ENCODE data around the gene EHD2. TPM values are rescaled to one million over a fixed set of nuclear protein-coding genes. Genes with fewer than 3 reads are reported as not detected.

The EHD2 gene
- total and polyA plus RNA-seq, 5 donors from 2014 or later = 0.05 to 0.86 TPM; not detected in 3

DNA sequence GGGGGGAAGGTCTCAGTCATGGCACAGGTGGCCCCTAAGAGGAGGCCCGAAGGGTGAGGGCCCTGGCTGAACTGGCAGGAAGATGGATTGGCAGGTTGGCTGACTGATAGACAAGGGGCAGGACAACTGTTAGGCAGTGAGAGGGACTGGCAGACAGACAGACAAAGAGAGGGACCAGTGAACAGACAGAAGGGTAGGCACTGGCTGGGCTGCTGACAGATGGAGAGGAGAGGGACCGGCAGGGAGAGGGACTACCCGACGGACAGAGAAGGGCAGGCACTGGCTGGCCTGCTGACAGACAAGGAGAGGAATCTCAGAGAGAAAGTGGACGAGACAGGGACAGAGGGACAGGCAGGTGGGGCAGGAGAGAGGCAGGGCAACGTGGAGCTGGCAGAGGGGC is 31.8 kb upstream of the EHD2 start:
- H3K27me3 Mint-ChIP-seq = no peaks in the 10 kb centered on the region
- ATAC-seq (ENCODE audit: low read depth in 2 of 2) = no peak

GRCh38 chr19:47681936-47682335 is 31.3 kb upstream of the EHD2 start:
- H3K27me3 ChIP-seq (ENCODE audit: control insufficient read depth, insufficient read depth, low read length) = no peaks in the 10 kb centered on the region
- Mint-ChIP-seq H3K27me3 (no peaks in the 10 kb centered on the region), H3K4me1 (peaks cover 4 to 9% (median 7%) of the 10 kb centered on the region in 4 donors), H3K36me3 (peaks cover 30% of the 10 kb centered on the region), H3K4me3 (no peak overlapping the region), H3K27ac (no peak overlapping the region), H3K9me3 (no peaks in the 10 kb centered on the region)
- no peak overlapping the region for H3K27ac ChIP-seq (ENCODE audit: insufficient read depth, low read length, poor library complexity, severe bottlenecking)
- no peaks in the 10 kb centered on the region for H3K4me1 ChIP-seq (ENCODE audit: control insufficient read depth, insufficient read depth, low read length, poor library complexity, severe bottlenecking)
- no peaks in the 10 kb centered on the region for H3K9me3 ChIP-seq (ENCODE audit: control insufficient read depth in 2 of 2, low read length in 2 of 2)
- H3K4me3 ChIP-seq (ENCODE audit: low read depth, low read length) = no peak overlapping the region
- no peak for DNase-seq
- ATAC-seq (ENCODE audit: low read depth in 2 of 2) = no peak
- H3K36me3 ChIP-seq (ENCODE audit: control insufficient read depth, insufficient read depth, low read length) = peaks cover 23% of the 10 kb centered on the region

More for the DNA sequence above, 31.8 kb upstream of the EHD2 start:
- Histone ChIP-seq H3K27ac (ENCODE audit: insufficient read depth, low read length, poor library complexity, severe bottlenecking) (no peak overlapping the region), H3K9me3 (ENCODE audit: control insufficient read depth in 2 of 2, low read length in 2 of 2) (no peaks in the 10 kb centered on the region), H3K4me1 (ENCODE audit: control insufficient read depth, insufficient read depth, low read length, poor library complexity, severe bottlenecking) (no peaks in the 10 kb centered on the region), H3K36me3 (ENCODE audit: control insufficient read depth, insufficient read depth, low read length) (peaks cover 27% of the 10 kb centered on the region), H3K27me3 (ENCODE audit: control insufficient read depth, insufficient read depth, low read length) (no peaks in the 10 kb centered on the region), H3K4me3 (ENCODE audit: low read depth, low read length) (no peak overlapping the region)
- DNase-seq = no peak
- no peaks in the 10 kb centered on the region for H3K9me3 Mint-ChIP-seq
- no peak overlapping the region for H3K27ac Mint-ChIP-seq
- H3K4me1 Mint-ChIP-seq = peaks cover 4 to 9% (median 6%) of the 10 kb centered on the region in 4 donors
- H3K36me3 Mint-ChIP-seq = peaks cover 35% of the 10 kb centered on the region
- H3K4me3 Mint-ChIP-seq = no peak overlapping the region

DNA sequence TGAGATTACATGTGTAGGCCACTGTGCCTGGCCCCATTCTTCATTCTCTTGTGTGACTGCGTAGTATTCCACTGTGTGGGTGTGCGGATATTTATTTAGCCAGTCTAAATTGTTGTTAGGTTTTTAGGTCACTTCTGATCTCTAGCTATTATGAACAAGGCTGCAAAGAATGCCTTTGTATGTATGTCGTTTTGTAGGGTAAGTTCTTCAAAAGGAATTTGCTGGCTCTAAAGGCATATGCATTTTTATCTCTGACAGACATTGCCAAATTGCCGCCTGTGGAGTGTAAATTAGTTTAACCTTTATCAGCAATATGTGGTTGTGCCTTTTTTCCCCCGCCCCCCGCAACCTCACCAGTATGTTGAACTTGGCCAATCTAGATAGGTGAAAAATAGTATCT is 30.3 kb upstream of the EHD2 start:
- peaks cover 5 to 9% (median 7%) of the 10 kb centered on the region in 4 donors for H3K4me1 Mint-ChIP-seq
- no peak overlapping the region for H3K27ac Mint-ChIP-seq
- H3K36me3 ChIP-seq (ENCODE audit: control insufficient read depth, insufficient read depth, low read length) = peaks cover 16% of the 10 kb centered on the region
- H3K27me3 ChIP-seq (ENCODE audit: control insufficient read depth, insufficient read depth, low read length) = no peaks in the 10 kb centered on the region
- H3K27ac ChIP-seq (ENCODE audit: insufficient read depth, low read length, poor library complexity, severe bottlenecking) = no peak overlapping the region
- no peaks in the 10 kb centered on the region for H3K9me3 ChIP-seq (ENCODE audit: control insufficient read depth in 2 of 2, low read length in 2 of 2)
- no peak overlapping the region for H3K4me3 ChIP-seq (ENCODE audit: low read depth, low read length)
- H3K9me3 Mint-ChIP-seq = no peaks in the 10 kb centered on the region
- peaks cover 27% of the 10 kb centered on the region for H3K36me3 Mint-ChIP-seq
- no peaks in the 10 kb centered on the region for H3K4me1 ChIP-seq (ENCODE audit: control insufficient read depth, insufficient read depth, low read length, poor library complexity, severe bottlenecking)
- DNase-seq = no peak
- H3K4me3 Mint-ChIP-seq = no peak overlapping the region
- H3K27me3 Mint-ChIP-seq = no peaks in the 10 kb centered on the region
- ATAC-seq (ENCODE audit: low read depth in 2 of 2) = no peak

DNA sequence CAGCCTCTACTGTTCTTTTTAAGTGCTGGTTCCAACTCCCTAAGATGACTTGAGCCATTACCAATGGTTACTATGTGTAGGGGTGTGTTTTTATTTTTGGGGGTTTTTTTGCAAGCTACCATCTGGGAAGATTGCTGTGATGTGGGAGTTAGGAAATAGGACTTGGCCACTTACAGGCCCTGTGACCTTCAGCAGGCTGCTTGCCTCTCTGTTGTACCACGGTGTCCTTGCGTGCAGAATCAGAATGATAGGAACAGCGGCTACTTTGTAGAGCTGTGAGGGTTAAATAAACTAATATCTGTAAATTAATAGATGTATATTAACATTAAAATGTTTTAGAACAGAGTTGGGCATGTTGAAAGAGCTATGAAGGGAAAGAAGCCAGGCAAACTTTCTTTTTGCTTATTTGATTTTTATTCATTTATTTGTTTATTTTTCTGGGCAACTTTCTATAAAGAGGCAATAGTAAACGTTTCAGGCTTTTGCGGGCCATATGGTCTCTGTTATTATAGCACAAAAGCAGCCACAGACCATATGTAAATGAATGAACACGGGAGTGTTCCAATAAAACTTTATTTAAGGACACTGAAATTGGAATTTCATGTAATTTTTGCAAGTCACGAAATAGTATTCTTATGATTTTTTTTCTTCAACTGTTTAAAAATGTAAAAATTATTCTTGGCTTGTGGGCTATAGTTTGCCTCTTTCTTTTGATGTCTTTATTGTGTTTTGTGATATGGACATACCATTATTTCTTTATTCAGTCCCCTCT is 26.4 kb upstream of the EHD2 start:
- H3K4me1 ChIP-seq (ENCODE audit: control insufficient read depth, insufficient read depth, low read length, poor library complexity, severe bottlenecking) = no peaks in the 10 kb centered on the region
- H3K27ac ChIP-seq (ENCODE audit: insufficient read depth, low read length, poor library complexity, severe bottlenecking) = no peak overlapping the region
- peaks cover 8% of the 10 kb centered on the region for H3K36me3 ChIP-seq (ENCODE audit: control insufficient read depth, insufficient read depth, low read length)
- no peaks in the 10 kb centered on the region for H3K27me3 ChIP-seq (ENCODE audit: control insufficient read depth, insufficient read depth, low read length)
- Mint-ChIP-seq H3K27me3 (no peaks in the 10 kb centered on the region), H3K4me3 (no peak overlapping the region), H3K36me3 (peaks cover 31% of the 10 kb centered on the region), H3K9me3 (no peaks in the 10 kb centered on the region), H3K4me1 (peaks cover 5 to 7% (median 6%) of the 10 kb centered on the region in 4 donors), H3K27ac (no peak overlapping the region)
- no peak overlapping the region for H3K4me3 ChIP-seq (ENCODE audit: low read depth, low read length)
- ATAC-seq (ENCODE audit: low read depth in 2 of 2) = no peak
- DNase-seq = no peak
- no peaks in the 10 kb centered on the region for H3K9me3 ChIP-seq (ENCODE audit: control insufficient read depth in 2 of 2, low read length in 2 of 2)

DNA sequence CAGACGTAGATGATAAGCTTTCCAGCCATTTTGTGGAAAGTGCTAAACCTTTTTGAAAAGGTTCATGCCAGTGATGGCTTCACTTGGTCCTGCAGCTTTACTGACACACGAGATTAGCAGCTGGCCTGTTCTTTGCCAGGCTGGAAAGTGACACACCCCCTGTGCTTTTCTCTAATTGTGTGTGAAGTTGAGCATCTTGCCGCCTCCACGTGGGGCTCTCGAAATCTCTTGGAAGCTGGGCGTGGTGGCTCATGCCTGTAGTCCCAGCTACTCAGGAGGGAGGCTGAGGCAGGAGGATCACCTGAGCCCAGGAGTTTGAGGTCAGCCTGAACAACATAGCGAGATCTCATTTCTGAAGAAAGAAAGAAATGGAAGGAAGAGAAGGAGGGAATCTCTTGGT is 25.3 kb upstream of the EHD2 start:
- H3K36me3 Mint-ChIP-seq = peaks cover 30% of the 10 kb centered on the region
- no peak overlapping the region for H3K27ac ChIP-seq (ENCODE audit: insufficient read depth, low read length, poor library complexity, severe bottlenecking)

DNA sequence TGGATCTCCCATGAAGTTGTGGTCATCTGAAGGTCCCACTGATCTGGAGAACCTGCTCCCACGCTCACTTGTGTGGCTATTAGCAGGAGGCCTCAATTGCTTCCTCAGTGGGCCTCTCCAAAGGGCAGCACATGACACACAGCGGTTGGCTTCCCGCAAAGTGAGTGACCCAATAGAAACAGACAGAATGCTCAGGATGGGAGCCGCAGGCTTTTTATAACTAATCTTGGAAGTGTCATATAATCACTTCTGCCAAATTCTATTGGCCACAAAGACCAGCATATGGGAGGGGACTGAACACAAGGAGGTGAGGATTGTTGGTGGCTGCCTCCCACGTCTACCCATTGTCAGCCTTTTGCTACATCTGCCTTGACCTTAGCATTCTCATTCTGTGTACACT is 22.1 kb upstream of the EHD2 start:
- no peaks in the 10 kb centered on the region for H3K27me3 Mint-ChIP-seq

More for the DNA sequence above, 25.3 kb upstream of the EHD2 start:
- peaks cover 9% of the 10 kb centered on the region for H3K36me3 ChIP-seq (ENCODE audit: control insufficient read depth, insufficient read depth, low read length)
- peak overlapping the region in 1 of 3 donors; percentile 35 for H3K27ac Mint-ChIP-seq
- no peaks in the 10 kb centered on the region for H3K9me3 Mint-ChIP-seq
- H3K4me1 Mint-ChIP-seq = peaks cover 5 to 6% (median 6%) of the 10 kb centered on the region in 4 donors
- no peaks in the 10 kb centered on the region for H3K9me3 ChIP-seq (ENCODE audit: control insufficient read depth in 2 of 2, low read length in 2 of 2)
- no peak for DNase-seq
- no peaks in the 10 kb centered on the region for H3K27me3 ChIP-seq (ENCODE audit: control insufficient read depth, insufficient read depth, low read length)
- no peaks in the 10 kb centered on the region for H3K27me3 Mint-ChIP-seq
- no peaks in the 10 kb centered on the region for H3K4me1 ChIP-seq (ENCODE audit: control insufficient read depth, insufficient read depth, low read length, poor library complexity, severe bottlenecking)
- no peak overlapping the region for H3K4me3 Mint-ChIP-seq
- H3K4me3 ChIP-seq (ENCODE audit: low read depth, low read length) = no peak overlapping the region
- no peak for ATAC-seq (ENCODE audit: low read depth in 2 of 2)

DNA sequence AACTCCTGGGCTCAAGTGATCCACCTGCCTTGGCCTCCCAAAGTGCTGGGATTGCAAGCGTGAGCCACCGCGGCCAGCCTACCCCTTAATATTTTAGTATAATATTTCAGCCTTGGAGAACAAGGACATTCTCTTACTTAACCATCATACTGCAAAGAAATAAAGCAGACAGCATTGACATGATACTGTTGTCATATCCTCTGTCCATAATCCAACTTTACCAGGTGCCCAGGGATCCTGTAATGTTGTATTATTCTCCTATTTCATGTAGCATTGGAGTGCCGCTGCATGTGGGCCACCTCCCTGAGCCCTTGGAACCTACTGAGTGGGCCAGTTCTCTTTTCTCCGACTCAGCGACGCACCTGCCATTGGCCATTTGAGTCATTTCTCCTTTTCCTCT is 21.4 kb upstream of the EHD2 start:
- Mint-ChIP-seq H3K4me1 (peaks cover 0 to 2% (median 1%) of the 10 kb centered on the region in 4 donors), H3K9me3 (no peaks in the 10 kb centered on the region), H3K36me3 (peaks cover 24% of the 10 kb centered on the region), H3K27me3 (no peaks in the 10 kb centered on the region), H3K4me3 (no peak overlapping the region), H3K27ac (peak overlapping the region in 1 of 3 donors; percentile 56)
- ATAC-seq (ENCODE audit: low read depth in 2 of 2) = no peak
- no peaks in the 10 kb centered on the region for H3K9me3 ChIP-seq (ENCODE audit: control insufficient read depth in 2 of 2, low read length in 2 of 2)
- H3K36me3 ChIP-seq (ENCODE audit: control insufficient read depth, insufficient read depth, low read length) = peaks cover 18% of the 10 kb centered on the region
- H3K4me3 ChIP-seq (ENCODE audit: low read depth, low read length) = no peak overlapping the region
- no peaks in the 10 kb centered on the region for H3K4me1 ChIP-seq (ENCODE audit: control insufficient read depth, insufficient read depth, low read length, poor library complexity, severe bottlenecking)
- H3K27me3 ChIP-seq (ENCODE audit: control insufficient read depth, insufficient read depth, low read length) = no peaks in the 10 kb centered on the region
- no peak overlapping the region for H3K27ac ChIP-seq (ENCODE audit: insufficient read depth, low read length, poor library complexity, severe bottlenecking)
- no peak for DNase-seq

More for the DNA sequence above, 22.1 kb upstream of the EHD2 start:
- Histone ChIP-seq H3K9me3 (ENCODE audit: control insufficient read depth in 2 of 2, low read length in 2 of 2) (no peaks in the 10 kb centered on the region), H3K4me1 (ENCODE audit: control insufficient read depth, insufficient read depth, low read length, poor library complexity, severe bottlenecking) (no peaks in the 10 kb centered on the region), H3K36me3 (ENCODE audit: control insufficient read depth, insufficient read depth, low read length) (peaks cover 13% of the 10 kb centered on the region), H3K27ac (ENCODE audit: insufficient read depth, low read length, poor library complexity, severe bottlenecking) (no peak overlapping the region), H3K4me3 (ENCODE audit: low read depth, low read length) (no peak overlapping the region), H3K27me3 (ENCODE audit: control insufficient read depth, insufficient read depth, low read length) (no peaks in the 10 kb centered on the region)
- H3K4me1 Mint-ChIP-seq = peaks cover 0 to 6% (median 1%) of the 10 kb centered on the region in 4 donors
- peaks cover 24% of the 10 kb centered on the region for H3K36me3 Mint-ChIP-seq
- DNase-seq = no peak
- no peak for ATAC-seq (ENCODE audit: low read depth in 2 of 2)
- no peak overlapping the region for H3K27ac Mint-ChIP-seq
- no peaks in the 10 kb centered on the region for H3K9me3 Mint-ChIP-seq
- H3K4me3 Mint-ChIP-seq = no peak overlapping the region

DNA sequence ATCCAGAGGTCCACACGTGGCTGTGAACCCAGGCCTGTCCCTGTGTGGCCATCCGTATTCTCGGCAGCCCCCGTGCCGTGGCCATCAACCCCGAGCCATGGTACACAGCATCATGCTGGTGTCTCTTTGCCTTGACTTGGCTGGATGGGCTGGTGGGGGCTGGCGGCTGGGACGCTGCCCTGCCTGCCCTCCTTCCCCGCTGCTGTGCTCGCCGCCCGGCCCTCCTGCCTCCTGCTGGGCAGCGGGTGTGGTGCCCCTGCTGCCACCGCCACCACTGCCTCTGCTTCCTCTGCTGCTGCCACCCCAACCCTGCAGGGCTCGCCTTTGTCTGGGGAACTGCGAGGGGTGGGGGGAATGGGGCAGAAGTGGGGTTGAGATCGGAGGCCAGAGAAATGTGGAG is 19.7 kb upstream of the EHD2 start:
- H3K4me3 Mint-ChIP-seq = no peak overlapping the region

More for the DNA sequence above, 19.7 kb upstream of the EHD2 start:
- Histone ChIP-seq H3K4me3 (ENCODE audit: low read depth, low read length) (no peak overlapping the region), H3K27ac (ENCODE audit: insufficient read depth, low read length, poor library complexity, severe bottlenecking) (no peak overlapping the region), H3K27me3 (ENCODE audit: control insufficient read depth, insufficient read depth, low read length) (no peaks in the 10 kb centered on the region), H3K9me3 (ENCODE audit: control insufficient read depth in 2 of 2, low read length in 2 of 2) (no peaks in the 10 kb centered on the region), H3K36me3 (ENCODE audit: control insufficient read depth, insufficient read depth, low read length) (peaks cover 19% of the 10 kb centered on the region), H3K4me1 (ENCODE audit: control insufficient read depth, insufficient read depth, low read length, poor library complexity, severe bottlenecking) (no peaks in the 10 kb centered on the region)
- Mint-ChIP-seq H3K27me3 (no peaks in the 10 kb centered on the region), H3K27ac (no peak overlapping the region), H3K36me3 (peaks cover 20% of the 10 kb centered on the region), H3K4me1 (peaks cover 0 to 2% (median 0%) of the 10 kb centered on the region in 4 donors), H3K9me3 (no peaks in the 10 kb centered on the region)
- ATAC-seq (ENCODE audit: low read depth in 2 of 2) (no peak), DNase-seq (no peak)

Measured in CD4-positive, CD25-positive, alpha-beta regulatory T cell (primary cell).